ENCODE results near the gene STING1.

DNA sequence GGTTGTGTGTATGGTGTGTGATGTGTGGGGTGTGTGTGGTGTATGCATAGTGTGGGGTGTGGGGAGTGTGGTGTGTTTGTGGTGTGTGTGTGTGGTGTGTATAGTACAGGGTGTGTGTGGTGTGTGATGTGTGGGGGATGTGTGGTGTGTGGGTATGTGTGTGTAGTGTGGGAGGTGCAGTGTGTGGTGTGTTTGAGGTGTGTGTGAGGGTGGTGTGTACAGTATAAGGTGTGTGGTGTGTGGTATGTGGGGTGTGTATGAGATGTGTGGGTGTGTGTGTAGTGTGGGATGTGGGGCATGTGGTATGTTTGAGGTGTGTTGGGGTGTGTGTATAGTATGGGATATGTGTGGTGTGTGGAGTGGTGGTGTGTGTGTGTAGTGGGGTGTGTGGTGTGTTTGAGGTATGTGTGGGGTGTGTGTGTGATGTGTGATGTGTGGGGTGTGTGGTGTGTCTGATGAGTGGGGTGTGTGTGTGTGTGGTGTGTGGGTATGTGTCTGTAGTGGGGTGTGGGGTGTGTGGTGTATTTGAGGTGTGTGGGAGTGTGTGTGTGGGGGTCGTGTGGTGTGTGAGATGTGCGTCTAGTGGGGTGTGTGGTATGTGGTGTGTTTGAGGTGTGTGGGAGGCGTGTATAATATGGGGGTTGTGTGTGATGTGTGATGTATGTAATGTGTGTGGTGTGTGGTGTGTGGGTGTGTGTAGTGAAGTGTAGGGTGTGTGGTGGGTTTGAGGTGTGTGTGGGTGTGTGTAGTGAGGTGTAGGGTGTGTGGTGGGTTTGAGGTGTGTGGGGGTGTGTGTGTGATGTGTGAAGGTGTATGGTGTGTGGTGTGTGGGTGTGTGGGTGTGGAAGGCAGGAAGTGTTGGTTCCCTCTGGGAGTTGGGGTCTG lies 28.6 kb downstream of the STING1 start:
- TF ChIP-seq, protein P1, sequence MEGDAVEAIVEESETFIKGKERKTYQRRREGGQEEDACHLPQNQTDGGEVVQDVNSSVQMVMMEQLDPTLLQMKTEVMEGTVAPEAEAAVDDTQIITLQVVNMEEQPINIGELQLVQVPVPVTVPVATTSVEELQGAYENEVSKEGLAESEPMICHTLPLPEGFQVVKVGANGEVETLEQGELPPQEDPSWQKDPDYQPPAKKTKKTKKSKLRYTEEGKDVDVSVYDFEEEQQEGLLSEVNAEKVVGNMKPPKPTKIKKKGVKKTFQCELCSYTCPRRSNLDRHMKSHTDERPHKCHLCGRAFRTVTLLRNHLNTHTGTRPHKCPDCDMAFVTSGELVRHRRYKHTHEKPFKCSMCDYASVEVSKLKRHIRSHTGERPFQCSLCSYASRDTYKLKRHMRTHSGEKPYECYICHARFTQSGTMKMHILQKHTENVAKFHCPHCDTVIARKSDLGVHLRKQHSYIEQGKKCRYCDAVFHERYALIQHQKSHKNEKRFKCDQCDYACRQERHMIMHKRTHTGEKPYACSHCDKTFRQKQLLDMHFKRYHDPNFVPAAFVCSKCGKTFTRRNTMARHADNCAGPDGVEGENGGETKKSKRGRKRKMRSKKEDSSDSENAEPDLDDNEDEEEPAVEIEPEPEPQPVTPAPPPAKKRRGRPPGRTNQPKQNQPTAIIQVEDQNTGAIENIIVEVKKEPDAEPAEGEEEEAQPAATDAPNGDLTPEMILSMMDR (IDR thresholded peaks at IDR 0.05; ENCODE audit: low read depth, low read length): no peak
- TF ChIP-seq EZH2phosphoT487 (IDR thresholded peaks at IDR 0.05; ENCODE audit: low read depth): no peak

Measured in OCI-LY3 (cell line).